HG03095 (cell line): Measurements from ENCODE around the gene UBE3B.

Experiments
- ATAC-seq: cut with Tn5 transposase; IDR thresholded peaks from one replicate; pipeline ENCODE4 v1.9.1; 2021; ENCODE audit warnings: moderate library complexity; ENCODE audit not compliant: unreplicated experiment

The UBE3B gene

DNA sequence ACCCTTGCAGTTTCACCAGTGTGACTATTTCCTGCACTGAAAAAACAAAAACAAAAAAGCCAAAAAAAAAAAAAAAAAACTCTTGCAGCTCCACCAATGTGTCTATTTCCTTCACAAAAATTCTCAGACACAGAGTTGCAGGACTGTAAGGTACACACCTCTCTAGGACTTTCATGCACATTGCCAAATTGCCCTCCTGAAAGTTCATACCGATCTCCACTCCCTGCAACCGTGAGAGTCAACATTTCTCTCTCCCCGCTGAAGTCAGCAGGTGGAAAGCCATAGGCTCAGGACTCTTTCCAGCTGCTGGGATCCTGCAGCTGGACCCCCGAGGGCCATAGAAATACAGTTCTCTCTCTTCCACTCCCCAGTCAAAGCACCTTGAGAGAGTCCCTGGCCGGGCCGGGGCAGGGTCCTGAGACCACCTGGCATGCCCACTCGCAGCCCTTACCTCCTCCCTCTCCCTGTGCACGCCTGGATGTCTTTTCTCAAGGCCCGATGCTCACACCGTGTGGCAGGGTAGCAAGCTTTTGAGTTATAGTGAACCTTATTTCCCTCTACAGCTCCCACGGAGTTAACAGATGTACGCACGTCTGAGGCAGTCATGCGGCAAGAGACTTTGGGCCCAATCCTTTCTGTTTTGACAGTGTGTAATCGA is 72.3 kb downstream of the UBE3B start:
- no peak for ATAC-seq

DNA sequence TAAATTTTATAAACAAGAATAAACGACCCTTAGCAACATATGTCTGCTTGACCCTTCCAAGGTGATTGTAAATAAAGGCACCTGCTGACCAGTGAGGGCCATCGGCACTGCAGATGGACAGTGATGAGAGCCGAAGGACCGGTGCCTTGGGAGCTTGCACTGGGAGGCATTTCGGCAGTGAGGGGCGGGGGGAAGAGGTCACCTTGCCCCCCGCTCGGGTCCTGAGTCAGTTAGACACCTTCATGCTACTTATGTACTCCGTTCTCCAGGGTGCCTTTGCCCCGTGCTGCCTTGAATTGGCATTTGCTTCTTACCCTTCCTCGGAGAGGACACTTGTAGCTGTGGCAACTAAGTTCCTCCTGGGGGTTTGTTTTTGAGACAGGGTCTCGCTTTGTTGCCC is 72.8 kb downstream of the UBE3B start:
- ATAC-seq: no peak

- ATAC-seq: no peak
Observed at GRCh38 chr12:109551108-109551507, 73.7 kb downstream of the UBE3B start.

- no peak for ATAC-seq
Observed at GRCh38 chr12:109552971-109553370, 75.5 kb downstream of the UBE3B start.

GRCh38 chr12:109553483-109553882 is 76.0 kb downstream of the UBE3B start:
- no peak for ATAC-seq

DNA sequence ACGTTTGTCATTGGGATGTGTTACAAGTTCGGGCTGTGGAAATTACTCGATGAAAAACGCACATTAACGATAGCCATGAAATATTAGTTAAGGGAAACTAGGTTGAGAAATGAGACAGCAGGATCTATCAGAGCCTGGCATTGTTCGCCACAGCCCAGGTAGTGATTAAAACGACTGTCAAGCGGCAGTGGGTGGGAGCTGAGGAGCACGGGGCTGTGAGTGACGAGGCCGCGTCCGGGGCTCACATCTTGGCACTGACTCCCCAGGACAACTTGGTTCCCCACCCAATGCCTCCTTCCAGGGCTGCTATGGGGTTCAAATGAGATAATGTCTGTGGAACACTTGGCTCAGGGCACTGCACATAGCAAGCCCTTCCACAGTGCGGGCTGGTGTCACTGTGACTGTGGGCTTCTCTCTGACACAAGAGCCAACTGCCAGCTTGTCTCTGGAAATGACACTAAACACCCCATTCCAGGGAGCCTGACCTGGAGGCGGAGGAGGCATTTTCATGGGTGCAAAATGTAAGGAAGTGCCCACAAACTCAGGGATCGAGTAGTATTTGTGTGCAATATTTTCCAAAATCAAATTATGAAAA is 76.6 kb downstream of the UBE3B start:
- no peak for ATAC-seq

GRCh38 chr12:109554761-109555160 is 77.3 kb downstream of the UBE3B start:
- ATAC-seq: no peak

DNA sequence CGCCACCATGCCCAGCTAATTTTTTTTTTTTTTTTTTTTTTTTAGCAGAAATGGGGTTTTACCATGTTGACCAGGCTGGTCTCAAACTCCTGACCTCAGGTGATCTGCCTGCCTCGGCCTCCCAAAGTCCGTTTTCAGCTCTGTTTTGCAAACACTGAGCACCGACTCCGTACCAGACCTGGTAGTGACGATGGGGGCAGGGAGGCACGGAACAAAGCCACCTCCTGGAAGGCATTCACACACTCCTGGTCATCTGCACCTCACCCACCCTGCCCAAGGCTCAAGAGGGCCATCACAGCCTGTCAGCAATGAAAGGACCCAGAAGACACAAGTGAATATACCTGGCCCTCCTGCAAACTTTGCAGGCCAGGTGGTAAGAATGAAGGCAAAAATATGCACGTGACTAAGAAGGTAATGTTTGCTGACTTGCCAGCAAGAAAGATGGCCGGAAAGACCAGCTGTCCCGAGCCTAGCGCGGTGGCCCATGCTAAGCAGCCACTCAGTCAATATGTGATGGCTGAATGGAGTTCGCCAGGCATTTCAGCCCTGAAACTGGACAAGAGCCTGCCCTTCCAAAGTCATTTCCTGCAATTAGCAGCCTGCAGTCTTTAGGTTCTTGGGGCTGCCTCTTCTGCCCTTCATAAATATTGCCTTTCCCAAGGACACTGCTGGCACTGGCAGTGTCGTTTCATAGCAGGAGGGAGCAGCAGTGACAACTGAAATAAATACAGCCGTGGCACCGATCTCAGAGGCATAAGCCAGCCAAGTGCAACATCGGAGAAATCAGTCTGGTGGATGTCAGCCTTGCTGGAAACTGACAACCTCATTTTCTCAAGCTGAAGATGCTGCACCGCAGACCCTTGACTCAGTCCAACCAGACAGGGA is 78.2 kb downstream of the UBE3B start:
- no peak for ATAC-seq

- no peak for ATAC-seq
Observed at GRCh38 chr12:109557200-109557599, 79.8 kb downstream of the UBE3B start.

GRCh38 chr12:109557805-109558204 is 80.4 kb downstream of the UBE3B start:
- ATAC-seq: no peak

DNA sequence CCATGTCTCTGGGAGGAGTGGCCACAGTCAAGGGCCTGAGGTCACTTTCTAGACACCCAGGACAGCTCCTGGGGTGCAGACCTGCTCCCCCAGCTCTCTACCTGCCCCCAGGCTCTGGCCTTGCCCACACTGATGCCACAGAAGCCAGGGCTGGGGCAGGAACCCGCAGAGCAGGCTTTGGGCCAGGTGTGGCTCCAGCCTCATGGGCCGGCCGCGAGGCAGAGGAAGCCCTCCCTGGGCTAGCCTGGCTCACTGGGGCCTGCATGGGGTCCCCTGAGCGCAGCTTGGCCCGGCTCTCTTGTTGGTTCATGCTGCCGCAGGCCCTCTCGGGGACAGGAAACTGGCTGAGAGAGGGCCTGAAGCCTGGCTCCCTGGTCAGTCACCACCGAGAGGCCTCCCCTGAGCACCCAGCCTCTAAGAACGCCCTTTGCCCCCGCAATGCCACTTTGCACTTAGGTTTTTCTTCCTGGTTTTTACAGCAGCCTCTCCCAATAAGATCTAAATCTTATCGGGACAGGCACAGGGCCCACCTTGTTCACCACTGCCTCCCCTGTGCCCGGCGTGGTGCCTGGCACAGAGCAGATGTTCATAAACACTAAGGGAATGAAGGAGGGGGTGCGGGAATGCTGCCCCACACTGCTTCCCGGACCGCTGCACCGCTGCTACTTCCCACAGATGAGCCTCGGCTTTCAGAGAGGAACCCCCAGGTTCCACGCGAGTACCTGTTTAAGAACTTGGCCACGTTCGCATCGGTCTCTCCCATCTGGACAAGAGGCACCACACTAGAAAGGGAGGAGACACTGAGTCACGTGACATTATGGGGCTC is 81.2 kb downstream of the UBE3B start:
- ATAC-seq: no peak

- no peak for ATAC-seq
Observed at GRCh38 chr12:109559200-109559505, 81.7 kb downstream of the UBE3B start.

DNA sequence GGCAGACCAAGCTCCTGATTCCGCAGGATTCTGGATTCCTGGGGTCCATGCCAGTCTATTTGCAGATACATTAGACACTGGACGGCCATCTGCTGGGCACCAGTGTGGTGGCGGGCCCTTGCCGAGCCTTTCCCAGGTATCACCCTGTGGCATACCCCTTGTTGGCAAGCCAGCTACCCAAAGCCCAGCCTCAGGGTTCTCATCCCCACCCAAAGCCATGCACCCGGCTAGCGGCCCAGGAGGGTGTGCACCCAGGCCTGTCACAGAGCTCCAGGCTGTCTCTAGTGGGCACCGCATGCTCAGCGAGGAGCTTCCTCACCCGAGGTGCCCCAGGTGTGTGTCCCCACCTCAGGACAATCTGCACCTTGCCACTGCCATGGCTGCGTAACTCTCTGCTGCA is 82.2 kb downstream of the UBE3B start:
- ATAC-seq: no peak

DNA sequence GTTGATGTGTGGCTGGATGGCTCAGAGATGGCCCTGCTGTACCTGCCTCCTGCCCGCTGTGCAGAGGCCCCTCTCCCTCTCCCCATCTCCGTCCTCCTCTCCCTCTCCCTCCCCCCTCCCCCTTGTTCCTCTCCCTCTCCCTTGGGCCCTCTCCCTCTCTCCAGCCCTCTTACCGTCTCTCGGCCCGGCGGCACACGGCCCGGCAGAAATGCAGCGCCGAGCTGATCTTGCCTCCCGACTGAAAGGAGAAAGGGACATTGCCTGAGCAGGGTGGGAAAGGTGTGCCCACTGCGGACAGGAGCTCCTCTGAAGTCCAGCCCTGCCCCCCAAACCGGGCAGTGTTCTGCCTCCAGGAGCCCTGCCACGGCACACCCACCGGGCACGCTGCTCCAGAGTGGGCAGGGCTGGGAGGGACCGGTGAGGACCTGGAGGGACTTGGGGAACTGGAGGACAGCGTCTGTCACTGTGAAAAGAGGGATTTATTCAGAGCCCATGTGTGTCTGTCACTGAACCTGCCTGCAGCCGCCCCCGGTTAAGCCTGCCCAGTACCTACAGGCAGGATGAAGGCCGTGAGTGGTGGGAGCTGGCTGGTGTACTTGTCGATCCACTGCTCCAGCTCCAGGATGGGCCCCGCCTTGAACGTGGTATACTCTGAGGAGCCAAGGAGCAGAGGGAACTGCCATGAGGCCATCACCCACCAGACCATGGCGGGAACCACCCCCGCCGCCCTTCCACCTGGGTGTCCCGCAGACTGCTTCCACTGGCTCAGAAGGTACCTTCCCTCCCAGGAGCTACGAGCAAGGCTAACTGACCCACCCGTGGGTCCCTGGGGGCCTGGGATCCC is 83.7 kb downstream of the UBE3B start:
- no peak for ATAC-seq

- ATAC-seq: no peak
Observed at GRCh38 chr12:109561711-109562030, 84.2 kb downstream of the UBE3B start.

GRCh38 chr12:109562871-109563270 is 85.4 kb downstream of the UBE3B start:
- no peak for ATAC-seq

DNA sequence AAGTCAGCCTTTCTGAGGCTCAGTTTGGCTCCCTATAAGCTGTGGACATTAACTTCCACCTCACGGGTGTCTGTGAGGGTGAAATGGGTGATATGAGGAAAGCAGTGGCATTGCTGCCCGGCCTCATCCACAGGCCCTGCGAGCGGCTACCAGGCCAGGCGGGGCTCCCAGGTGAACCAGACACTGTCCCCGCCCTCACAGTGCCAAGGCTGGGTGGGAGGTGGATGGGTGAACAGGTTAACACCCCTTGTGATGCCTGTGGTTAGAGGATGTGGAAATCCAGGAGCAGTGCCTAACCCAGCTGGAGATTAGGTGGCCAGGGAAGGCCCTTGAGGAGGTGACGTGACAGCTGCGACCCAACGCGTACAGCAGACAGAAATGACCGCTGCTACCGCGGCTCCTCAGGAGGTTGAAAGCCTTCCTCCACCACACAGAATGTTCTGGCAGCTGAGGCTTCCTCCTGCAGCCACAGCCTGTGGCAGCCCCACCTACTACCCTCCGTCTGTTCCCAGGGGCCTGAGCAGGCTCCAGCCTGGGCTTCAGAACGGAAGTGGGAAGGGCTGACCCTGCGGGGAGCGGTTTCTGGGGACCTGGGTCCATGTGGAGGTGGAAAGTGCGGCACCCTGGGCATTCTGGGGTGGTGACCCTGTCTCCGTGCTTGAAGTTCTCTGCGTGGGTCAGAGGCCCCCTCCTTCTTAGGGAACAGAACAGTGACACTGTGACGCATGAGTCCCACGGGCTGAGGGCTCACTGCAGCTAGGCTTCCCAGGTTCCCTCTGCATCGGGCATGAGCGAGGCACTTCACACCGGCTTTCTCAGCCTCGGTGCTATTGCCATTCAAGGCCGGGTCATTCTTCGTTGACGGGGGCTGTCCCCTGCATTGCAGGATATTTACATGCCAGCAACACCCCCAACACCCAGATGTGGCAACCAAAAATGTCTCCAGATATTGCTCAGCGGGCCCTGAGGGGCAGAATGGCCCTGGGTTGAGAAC is 86.2 kb downstream of the UBE3B start:
- no peak for ATAC-seq

DNA sequence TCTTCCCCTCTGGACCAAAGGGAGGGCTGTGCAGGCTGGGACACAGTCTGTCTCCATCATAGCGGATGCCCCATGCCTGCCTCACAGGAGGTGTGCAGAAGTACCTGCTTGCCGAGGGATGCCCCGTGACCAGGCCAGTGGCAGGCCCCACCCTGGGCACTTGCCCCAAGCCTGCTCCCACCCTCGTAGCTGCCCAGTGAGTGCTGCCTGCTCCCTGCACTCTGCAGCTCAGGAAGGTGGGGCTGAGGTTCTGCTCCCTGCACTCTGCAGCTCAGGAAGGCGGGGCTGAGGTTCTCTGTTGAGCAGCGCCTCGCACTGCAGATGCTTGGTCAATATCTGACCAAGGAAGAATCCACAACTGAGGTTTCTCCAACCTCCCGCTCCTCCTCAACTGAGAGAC is 89.0 kb downstream of the UBE3B start:
- no peak for ATAC-seq

DNA sequence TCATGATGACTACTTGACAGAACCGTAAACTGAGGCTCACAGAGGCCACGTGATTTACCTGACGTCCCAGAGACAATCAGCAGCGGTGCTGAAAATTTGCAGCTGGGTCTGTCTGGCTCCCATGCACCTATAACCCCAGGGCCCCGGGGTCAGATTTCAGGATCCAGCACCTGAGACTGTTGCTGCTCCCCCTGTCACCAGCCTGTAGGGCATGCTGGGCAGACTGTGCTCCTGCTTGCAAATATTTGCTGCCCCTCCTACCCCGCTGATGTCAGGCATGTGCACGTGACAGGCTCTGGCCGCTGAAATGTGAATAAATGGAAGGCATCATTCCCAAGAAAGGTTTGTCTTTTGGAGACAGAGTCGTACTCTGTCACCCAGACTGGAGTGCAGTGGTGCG is 89.9 kb downstream of the UBE3B start:
- ATAC-seq: no peak
